ENCODE measurements around the gene CD53.
"Not testable (repeated sequence)": the region's sequence is repeated elsewhere in the genome, so short reads cannot be mapped to it uniquely, and the experiment has no call there.

Gene CD53

DNA sequence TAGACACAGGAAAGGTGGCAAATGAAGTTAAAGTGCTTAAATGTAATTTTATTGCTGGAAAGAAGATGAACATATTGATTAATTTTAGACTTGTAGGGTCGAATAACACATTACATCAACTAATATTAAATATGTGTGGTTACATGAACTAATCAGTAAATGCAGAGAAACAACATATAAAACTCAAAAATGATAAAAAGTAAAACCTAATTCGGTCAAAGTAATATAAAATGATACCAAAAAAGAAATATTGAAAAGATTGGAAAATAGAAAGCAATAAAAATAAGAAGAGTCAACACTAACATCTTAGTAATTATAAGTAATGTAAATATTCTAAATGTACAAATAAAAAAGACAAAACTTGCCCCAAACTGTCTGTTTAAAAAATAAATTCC lies 43.3 kb downstream of the CD53 start:
- DNase-seq (ENCODE audit: low spot score) = no peak

- DNase-seq (ENCODE audit: low spot score) = no peak
Measured at GRCh38 chr1:110916669-110917306, 43.8 kb downstream of the CD53 start.

GRCh38 chr1:110918016-110918415 lies 45.1 kb downstream of the CD53 start:
- no peak for DNase-seq (ENCODE audit: low spot score)

DNA sequence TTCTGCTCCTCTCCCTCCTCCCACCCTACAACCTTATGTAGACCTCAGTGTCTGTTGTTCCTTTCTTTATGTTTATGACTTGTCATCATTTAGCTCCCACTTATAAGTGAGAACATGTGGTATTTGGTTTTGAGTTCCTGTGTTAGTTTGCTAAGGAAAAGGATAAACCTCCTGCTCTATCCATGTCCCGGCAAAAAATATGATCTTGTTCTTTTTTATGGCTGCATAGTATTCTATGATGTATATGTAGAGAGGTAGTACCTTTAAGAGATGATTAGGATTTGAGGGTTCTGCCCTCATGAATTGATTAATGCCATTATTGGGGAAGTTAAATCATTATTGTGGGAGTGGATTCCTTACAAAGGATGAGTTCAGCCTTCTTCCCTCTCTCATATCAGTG lies 49.0 kb downstream of the CD53 start:
- DNase-seq (ENCODE audit: low spot score) = no peak

DNA sequence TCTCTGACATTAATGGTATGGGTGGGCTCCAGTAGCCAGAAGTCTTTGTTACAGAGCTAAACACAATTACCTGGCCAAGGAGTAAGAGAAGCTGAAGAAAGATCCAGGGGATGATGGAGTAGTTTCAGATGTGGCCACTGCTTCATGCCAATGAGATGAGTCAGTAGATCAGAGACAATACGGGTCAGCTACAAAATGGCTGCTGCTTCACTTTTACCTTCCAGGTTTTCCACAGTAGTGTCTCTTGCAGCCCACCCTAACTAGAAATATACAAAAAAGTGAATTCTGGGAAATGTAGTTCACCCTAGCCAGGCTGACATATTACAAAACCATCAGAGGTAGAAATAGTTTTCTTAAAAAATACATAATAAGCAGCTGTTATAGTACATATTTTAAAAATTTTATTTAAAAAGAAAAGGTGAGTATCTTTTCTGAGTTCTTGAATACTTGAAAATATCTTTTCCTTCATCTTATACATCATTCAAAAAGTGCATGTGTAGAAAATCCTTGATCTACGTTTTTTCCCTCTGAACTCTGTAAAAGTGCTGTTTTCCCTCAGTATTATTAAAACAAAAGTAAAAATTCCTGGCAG lies 54.6 kb downstream of the CD53 start:
- no peak for DNase-seq (ENCODE audit: low spot score)

DNA sequence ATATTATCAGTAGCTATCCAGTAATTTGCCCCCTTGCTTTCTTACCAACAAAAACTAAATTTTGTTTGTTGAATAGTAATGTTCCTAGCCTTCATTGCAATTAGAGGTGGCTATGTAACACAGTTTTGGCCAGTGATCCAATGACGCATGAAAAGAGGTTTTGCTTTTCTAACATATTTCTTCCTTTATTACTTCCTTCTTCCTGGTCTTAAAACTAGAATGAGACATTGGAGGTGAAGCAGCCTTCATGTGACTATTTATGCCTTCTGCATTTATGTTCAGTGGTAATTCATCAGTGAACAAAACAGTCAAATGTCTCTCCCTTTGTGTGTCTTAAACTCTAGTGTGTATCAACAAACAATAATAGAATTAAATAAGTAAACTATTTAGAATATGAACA lies 55.2 kb downstream of the CD53 start:
- DNase-seq (ENCODE audit: low spot score) = no peak

DNA sequence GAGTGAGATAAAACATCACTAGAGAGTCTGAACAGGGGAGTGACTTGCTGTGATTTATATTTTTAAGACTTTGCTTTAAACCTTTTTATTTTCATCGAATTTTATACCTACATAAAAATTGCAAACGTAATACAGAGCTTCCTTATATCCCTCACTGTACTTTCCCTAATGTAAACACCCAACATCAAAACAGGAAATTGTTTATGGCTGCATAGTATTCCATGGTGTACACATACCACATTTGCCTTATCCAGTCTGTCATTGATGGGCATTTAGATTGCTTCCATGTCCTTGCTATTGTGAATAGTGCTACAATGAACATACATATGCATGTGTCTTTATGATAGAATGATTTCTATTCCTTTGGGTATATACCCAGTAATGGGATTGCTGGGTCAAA lies 56.0 kb downstream of the CD53 start:
- DNase-seq (ENCODE audit: low spot score) = no peak

DNA sequence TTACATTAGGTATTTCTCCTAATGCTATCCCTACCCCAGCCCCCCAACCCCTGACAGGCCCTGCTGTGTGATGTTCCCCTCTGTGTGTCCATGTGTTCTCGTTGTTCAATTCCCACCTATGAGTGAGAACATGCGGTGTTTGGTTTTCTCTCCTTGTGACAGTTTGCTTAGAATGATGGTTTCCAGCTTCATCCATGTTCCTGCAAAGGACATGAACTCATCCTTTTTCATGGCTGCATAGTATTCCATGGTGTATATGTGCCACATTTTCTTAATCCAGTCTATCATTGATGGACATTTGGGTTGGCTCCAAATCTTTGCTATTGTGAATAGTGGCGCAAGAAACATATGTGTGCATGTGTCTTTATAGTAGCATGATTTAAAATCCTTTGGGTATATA lies 58.1 kb downstream of the CD53 start:
- DNase-seq (ENCODE audit: low spot score) = not testable (repeated sequence)

DNA sequence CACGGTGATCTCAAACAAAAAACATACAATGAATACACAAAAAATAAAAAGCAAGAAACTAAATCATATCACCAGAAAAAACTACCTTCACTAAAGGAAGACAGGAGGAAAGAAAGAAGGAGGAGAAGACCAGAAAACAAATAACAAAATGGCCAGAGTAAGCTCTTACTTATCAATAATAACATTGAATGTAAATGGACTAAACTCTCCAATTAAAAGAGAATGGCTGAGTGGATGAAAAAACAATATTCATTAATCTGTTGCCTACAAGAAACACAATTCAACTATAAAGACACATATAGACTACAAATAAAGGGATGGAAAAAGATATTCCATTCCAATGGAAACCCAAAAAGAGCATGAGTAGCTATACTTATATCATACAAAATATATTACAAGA lies 63.6 kb downstream of the CD53 start:
- DNase-seq (ENCODE audit: low spot score) = no peak

GRCh38 chr1:110944806-110945205 lies 71.9 kb downstream of the CD53 start:
- DNase-seq (ENCODE audit: low spot score) = no peak

GRCh38 chr1:110945626-110946025 lies 72.7 kb downstream of the CD53 start:
- no peak for DNase-seq (ENCODE audit: low spot score)

- DNase-seq (ENCODE audit: low spot score) = no peak
Measured at GRCh38 chr1:110948038-110948810, 75.3 kb downstream of the CD53 start.

Measured in left forelimb (tissue), 1 donor.